PC-9 (cell line): ENCODE results near the gene SORBS1. TPM values are rescaled to one million over a fixed set of nuclear protein-coding genes. Genes with fewer than 3 reads are reported as not detected.

Experiments used
- BruUV-seq: library from RNA; stranded (reverse); fragments of 400-500 nt; replicated peaks from 2 replicates; lab custom pipeline; 2021; lab: Mats Ljungman, UMichigan
- CTCF ChIA-PET: fragments of 300-600 bp; sonication (Branson Sonifier 250); formaldehyde crosslinking; loops from one replicate; lab custom pipeline; 2022; ENCODE audit warnings: antibody characterized with exemption; lab: Charles Lee
- POLR2A ChIA-PET: fragments of 300-600 bp; sonication (Branson Sonifier 250); formaldehyde crosslinking; loops from one replicate; lab custom pipeline; 2022; ENCODE audit warnings: antibody characterized with exemption; ENCODE audit not compliant: unreplicated experiment; lab: Charles Lee
- DNase-seq, 2 experiments: peaks; one replicate each; pipeline versions ENCODE4 v3.0.0 to v3.0.0-alpha.2; 2015 to 2022; ENCODE audit warnings: mixed read lengths in 1 of 2
- H2AFZ ChIP-seq: fragments of 200-600 bp; sonication (generic); 2 replicates; pipeline ENCODE4 v1.8.1; 2017; ENCODE audit warnings: antibody characterized with exemption
- H3F3A ChIP-seq: fragments of 200-600 bp; sonication (generic); 2 replicates; pipeline ENCODE4 v1.8.1; 2017; ENCODE audit warnings: antibody characterized with exemption, mild to moderate bottlenecking, low read depth; ENCODE audit not compliant: insufficient read depth
- H3K27ac ChIP-seq: fragments of 200-600 bp; sonication (generic); 2 replicates; pipeline ENCODE4 v1.6.1; 2016; ENCODE audit warnings: mixed run types
- H3K27me3 ChIP-seq: fragments of 200-600 bp; sonication (generic); 2 replicates; pipeline ENCODE4 v1.6.1; 2016; ENCODE audit warnings: low read depth, mixed run types; ENCODE audit not compliant: insufficient read depth
- H3K36me3 ChIP-seq: fragments of 200-600 bp; sonication (generic); 2 replicates; pipeline ENCODE4 v1.6.1; 2016; ENCODE audit warnings: low read depth, mixed run types
- H3K4me1 ChIP-seq: fragments of 200-600 bp; sonication (generic); replicated peaks from 2 replicates; pipeline ENCODE4 v1.6.1; 2016; ENCODE audit warnings: mixed run types; ENCODE audit not compliant: insufficient read depth
- H3K4me2 ChIP-seq: fragments of 200-600 bp; sonication (generic); 2 replicates; pipeline ENCODE4 v1.6.1; 2017; ENCODE audit warnings: mixed run types
- H3K4me3 ChIP-seq: fragments of 200-600 bp; sonication (generic); 2 replicates; pipeline ENCODE4 v1.6.1; 2016; ENCODE audit warnings: mixed run types
- H3K79me2 ChIP-seq: fragments of 200-600 bp; sonication (generic); 2 replicates; pipeline ENCODE4 v1.6.1; 2017; ENCODE audit warnings: low read depth, mixed run types
- H3K9me2 ChIP-seq: fragments of 200-600 bp; sonication (generic); 2 replicates; pipeline ENCODE4 v1.8.1; 2017; ENCODE audit warnings: mild to moderate bottlenecking; ENCODE audit not compliant: insufficient read depth
- H3K9me3 ChIP-seq: fragments of 200-600 bp; sonication (generic); 2 replicates; pipeline ENCODE4 v1.8.1; 2016; ENCODE audit warnings: low read depth; ENCODE audit not compliant: insufficient read depth
- H4K20me1 ChIP-seq: fragments of 200-600 bp; sonication (generic); 2 replicates; pipeline ENCODE4 v1.8.1; 2017; ENCODE audit not compliant: insufficient read depth
- EZH2 ChIP-seq: fragments of 200-600 bp; sonication (generic); IDR thresholded peaks from 2 replicates; pipeline ENCODE4 v1.8.0; 2017; ENCODE audit warnings: antibody characterized with exemption, low read depth
- intact Hi-C: fragments of 100-400 bp; cut with micrococcal nuclease; formaldehyde crosslinking; loops from one replicate; pipeline ENCODE4 v1.10.0; 2022; ENCODE audit not compliant: unreplicated experiment
- total RNA-seq: library from RNA; stranded (reverse); gene quantifications from 2 replicates; pipeline ENCODE4 v1.2.3, GENCODE V29; 2021
- TF ChIP-seq, protein P1 (sequence below): fragments of 200-600 bp; sonication (generic); conservative IDR thresholded peaks from 2 replicates; pipeline ENCODE4 v1.6.1; 2017; ENCODE audit warnings: mixed run types, antibody characterized with exemption, mild to moderate bottlenecking, moderate library complexity

SORBS1 gene
- total RNA-seq, 1 experiment from 2014 or later, result 5.0 TPM

DNA sequence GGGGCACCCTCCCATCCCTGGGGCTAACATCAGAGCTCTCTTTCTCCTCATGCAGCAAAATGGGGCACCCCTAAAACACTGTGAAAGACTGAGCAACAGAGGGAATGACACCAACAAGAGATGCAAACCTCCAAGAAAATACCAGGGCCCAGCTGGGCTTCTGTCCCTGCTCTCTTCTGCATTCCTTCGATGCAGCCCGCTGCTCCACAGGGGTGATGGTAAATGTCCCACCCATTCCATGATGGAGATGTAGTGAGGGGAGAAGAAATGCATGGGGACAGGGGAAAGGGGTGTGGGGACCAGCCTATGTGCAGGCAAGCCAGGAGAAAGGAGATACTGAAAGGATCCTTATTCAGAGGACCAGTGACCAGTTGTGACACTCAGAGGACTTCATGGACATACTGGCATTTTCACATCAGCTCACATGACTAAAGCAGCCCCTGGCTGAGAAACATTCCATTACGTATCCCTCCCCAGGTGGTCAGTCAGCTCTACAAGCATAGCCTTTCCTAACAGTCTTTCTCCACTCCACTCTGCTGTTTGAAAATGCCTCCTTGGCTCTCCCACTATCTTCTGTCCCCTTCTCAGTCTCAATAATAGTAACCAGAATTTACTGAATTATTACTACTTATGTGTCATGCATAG lies 13.3 kb downstream of the SORBS1 start:
- no peaks in the 10 kb centered on the region for H3F3A ChIP-seq
- no peaks in the 10 kb centered on the region for H3K9me3 ChIP-seq
- H3K4me3 ChIP-seq, result no peak overlapping the region
- peaks cover 4% of the 10 kb centered on the region; the same call in 1 of the 2 replicates for H3K4me1 ChIP-seq
- no peaks in the 10 kb centered on the region for H4K20me1 ChIP-seq
- DNase-seq, result no peak
- no peak overlapping the region for H2AFZ ChIP-seq
- H3K27ac ChIP-seq, result no peak overlapping the region
- CTCF ChIA-PET, result no interaction called here
- BruUV-seq, result no TSS peak
- POLR2A ChIA-PET, result no interaction called here
- H3K27me3 ChIP-seq, result no peaks in the 10 kb centered on the region
- TF ChIP-seq EZH2, result no peak
- TF ChIP-seq, protein P1, sequence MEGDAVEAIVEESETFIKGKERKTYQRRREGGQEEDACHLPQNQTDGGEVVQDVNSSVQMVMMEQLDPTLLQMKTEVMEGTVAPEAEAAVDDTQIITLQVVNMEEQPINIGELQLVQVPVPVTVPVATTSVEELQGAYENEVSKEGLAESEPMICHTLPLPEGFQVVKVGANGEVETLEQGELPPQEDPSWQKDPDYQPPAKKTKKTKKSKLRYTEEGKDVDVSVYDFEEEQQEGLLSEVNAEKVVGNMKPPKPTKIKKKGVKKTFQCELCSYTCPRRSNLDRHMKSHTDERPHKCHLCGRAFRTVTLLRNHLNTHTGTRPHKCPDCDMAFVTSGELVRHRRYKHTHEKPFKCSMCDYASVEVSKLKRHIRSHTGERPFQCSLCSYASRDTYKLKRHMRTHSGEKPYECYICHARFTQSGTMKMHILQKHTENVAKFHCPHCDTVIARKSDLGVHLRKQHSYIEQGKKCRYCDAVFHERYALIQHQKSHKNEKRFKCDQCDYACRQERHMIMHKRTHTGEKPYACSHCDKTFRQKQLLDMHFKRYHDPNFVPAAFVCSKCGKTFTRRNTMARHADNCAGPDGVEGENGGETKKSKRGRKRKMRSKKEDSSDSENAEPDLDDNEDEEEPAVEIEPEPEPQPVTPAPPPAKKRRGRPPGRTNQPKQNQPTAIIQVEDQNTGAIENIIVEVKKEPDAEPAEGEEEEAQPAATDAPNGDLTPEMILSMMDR, result no peak
- no peaks in the 10 kb centered on the region for H3K9me2 ChIP-seq
- H3K79me2 ChIP-seq, result no peaks in the 10 kb centered on the region
- H3K36me3 ChIP-seq, result no peaks in the 10 kb centered on the region
- H3K4me2 ChIP-seq, result no peak overlapping the region
- intact Hi-C loops, result no loop called here

DNA sequence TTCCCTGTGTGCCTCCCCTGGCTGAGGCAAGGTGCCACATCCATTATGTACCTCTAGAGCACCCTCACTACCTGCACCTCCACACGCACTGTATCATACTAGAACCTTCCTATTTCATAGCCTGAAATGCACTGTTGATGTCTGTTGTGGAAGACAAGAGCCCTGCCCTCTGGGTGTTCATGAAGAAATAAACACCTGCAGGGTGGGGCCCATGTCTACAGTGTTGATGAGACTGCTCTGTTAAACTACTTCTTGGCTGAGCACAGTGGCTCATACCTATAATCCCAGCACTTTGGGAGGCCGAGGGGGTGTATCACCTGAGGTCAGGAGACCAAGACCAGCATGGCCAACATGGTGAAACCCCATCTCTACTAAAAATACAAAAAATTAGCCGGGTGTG lies 14.0 kb downstream of the SORBS1 start:
- POLR2A ChIA-PET, result no interaction called here
- no peaks in the 10 kb centered on the region for H3K27me3 ChIP-seq
- intact Hi-C loops, result no loop called here
- DNase-seq, result no peak
- H4K20me1 ChIP-seq, result no peaks in the 10 kb centered on the region
- no peaks in the 10 kb centered on the region for H3K36me3 ChIP-seq
- no peaks in the 10 kb centered on the region for H3K4me1 ChIP-seq
- H3K9me3 ChIP-seq, result no peaks in the 10 kb centered on the region
- no peaks in the 10 kb centered on the region for H3F3A ChIP-seq
- H3K27ac ChIP-seq, result no peak overlapping the region
- no peaks in the 10 kb centered on the region for H3K9me2 ChIP-seq
- no peak for TF ChIP-seq EZH2
- TF ChIP-seq, protein P1, result no peak
- CTCF ChIA-PET, result no interaction called here
- H3K79me2 ChIP-seq, result no peaks in the 10 kb centered on the region
- H2AFZ ChIP-seq, result no peak overlapping the region
- H3K4me2 ChIP-seq, result no peak overlapping the region
- no TSS peak for BruUV-seq
- no peak overlapping the region for H3K4me3 ChIP-seq

DNA sequence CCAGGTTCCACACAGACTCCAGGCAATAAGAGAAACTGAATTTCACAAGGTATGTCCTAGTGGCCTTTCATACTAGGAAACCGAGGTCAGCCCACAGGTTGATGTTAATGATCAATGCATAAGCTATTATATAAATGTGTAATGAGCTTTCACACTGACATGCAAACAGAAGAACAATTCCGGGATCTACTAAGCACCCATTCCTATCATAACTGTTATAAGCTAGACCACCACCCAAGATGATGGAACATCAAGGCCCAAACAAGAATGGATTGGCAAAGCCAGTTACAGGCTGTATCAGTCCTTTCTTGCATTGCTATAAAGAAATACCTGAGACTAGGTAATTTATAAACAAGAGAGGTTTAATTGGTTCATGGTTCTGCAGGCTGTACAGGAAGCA lies 15.2 kb downstream of the SORBS1 start:
- H2AFZ ChIP-seq, result no peak overlapping the region
- H3K27me3 ChIP-seq, result no peaks in the 10 kb centered on the region
- TF ChIP-seq, protein P1, result no peak
- CTCF ChIA-PET, result no interaction called here
- no peaks in the 10 kb centered on the region for H3K9me2 ChIP-seq
- no peaks in the 10 kb centered on the region for H4K20me1 ChIP-seq
- no peaks in the 10 kb centered on the region for H3K36me3 ChIP-seq
- H3K4me3 ChIP-seq, result no peak overlapping the region
- H3K9me3 ChIP-seq, result no peaks in the 10 kb centered on the region
- intact Hi-C loops, result no loop called here
- no peak for DNase-seq
- BruUV-seq, result no TSS peak
- H3K4me2 ChIP-seq, result no peak overlapping the region
- no peaks in the 10 kb centered on the region for H3F3A ChIP-seq
- POLR2A ChIA-PET, result no interaction called here
- no peaks in the 10 kb centered on the region for H3K79me2 ChIP-seq
- H3K27ac ChIP-seq, result no peak overlapping the region
- no peaks in the 10 kb centered on the region for H3K4me1 ChIP-seq
